ENCODE data around the gene C6orf89.

Gene C6orf89

GRCh38 chr6:36853325-36853724, 32.4 kb upstream of the C6orf89 start:
- DNase-seq = no peak

GRCh38 chr6:36855750-36856149, 30.0 kb upstream of the C6orf89 start:
- DNase-seq = no peak

- no peak for DNase-seq
These were observed 29.5 kb upstream of the C6orf89 start for GRCh38 chr6:36856277-36856676.

- DNase-seq = no peak
These were observed 28.4 kb upstream of the C6orf89 start for GRCh38 chr6:36857325-36857724.

DNA sequence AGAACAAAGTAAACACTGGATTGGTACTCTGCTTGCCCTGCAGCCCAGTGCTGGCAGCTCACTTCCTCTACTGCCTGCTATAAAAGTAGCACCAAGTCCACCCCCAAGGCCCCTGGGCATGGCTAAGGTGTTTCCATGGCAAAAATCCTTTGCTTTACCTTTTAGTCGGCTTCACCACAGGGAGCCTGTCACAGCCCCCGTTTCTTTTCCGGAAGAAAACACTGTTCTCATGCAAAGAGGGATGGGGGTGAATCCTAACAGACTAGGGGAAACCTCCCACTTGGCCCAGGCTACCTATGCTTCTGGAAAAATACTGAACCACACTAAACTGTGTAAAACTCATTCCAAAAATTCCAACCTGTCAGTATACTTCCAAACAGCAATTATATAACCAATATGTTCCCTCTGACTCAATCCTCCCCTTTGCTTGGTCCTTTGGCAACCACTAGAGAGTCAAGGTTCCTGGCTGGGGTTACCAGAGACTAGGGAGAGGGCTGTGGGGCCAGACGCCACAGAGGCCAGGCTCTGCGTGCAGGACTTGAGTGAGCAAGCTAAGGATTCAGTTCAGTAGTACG, 27.3 kb upstream of the C6orf89 start:
- no peak for DNase-seq

GRCh38 chr6:36860126-36860525, 25.6 kb upstream of the C6orf89 start:
- no peak for DNase-seq

DNA sequence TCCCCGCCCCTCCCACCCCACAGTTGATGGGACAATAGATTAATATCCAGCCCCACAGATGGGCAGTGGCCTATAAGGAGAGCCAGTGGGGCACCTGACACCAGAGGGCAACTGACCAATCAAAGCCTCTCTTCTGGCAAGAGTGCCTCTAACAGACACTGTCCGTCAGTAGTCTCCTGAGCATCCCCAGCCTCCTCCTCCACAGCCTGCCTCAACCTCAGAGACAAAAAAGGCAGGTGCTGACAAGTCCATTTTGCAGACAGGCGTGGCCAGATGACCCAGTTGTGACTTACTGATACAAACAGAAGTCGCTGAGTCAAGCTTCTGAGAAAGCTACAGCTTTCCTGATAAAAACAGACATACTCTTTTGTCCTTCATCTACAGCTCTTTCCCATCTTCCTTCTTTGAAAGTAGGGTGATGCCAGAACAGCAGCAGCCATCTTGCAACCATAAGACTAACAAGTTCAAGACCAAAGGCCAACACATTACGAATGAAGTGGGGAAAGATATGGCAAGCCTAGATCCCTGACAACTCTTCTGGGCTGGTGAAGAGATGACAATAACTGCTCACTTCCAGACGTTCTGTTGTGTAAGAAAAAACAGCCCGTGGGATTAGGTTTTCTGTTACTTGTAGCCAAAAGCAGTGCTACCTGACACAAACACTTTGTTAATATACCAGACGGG, 23.4 kb upstream of the C6orf89 start:
- no peak for DNase-seq

DNA sequence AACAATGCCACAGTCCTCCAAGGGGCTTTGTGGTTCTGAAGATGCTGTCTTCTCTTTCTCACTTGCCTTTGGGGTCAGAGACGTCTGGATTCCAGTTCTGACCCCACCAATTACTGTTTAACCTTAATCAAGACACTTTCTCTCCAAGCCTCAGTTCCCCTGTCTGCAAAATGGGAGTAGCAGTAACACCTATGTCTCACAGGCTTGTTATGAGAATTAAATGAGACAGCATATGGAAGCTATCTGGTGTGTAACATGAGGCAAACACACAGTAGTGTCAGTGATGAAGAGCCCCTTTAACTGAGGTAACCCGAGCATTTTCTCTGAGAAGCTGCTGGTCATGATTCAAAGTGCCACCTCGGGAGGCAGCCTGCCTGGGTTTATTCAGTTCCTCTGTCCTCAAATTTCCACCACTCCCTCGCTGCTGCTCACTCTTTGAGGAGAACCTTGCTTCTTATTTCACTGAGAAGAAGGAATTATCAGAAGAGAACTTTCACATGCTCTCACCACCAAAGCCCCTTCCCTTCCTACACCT, 22.8 kb upstream of the C6orf89 start:
- DNase-seq = no peak

DNA sequence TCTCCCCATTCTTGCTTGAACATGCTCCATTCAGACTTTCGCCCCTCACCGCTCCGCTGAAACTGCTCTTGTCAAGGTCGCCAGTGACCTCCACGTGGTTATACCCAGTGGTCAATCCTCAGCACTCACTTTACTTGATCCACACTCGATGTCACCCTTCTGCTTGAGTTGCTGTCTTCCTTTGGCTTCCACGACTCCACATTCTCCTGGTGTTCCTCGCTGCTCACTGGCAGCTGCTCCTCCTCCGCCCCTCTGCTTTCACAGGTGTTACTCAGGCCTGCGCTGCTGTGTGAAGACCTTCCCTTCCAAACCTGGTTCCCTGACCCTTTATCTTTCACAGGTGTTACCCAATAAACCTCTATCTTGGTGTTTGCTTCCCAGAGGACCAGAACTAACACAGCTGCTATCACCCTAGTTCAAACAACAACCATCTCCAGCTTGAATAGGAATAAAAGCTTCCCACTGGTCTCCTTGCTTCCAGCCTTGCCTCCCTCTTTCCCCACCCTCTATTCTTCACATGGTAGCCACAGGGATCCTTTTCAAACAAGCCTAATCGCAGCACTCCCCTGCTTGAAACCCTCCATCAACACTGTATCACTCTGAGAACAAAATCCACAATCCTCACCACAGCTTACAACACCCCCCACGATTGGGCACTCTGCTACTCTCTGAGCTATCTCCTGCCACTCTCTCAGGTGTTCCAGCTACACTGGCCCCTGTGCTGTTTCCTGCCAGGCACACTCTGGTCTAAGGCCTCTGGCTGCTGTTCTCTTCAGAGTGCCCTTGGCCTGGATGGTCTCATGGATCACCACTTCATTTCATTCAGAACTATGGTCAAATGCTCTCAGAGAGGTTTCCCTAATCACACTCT, 21.8 kb upstream of the C6orf89 start:
- peak; percentile 60 to 86 for DNase-seq

GRCh38 chr6:36865835-36866234, 19.9 kb upstream of the C6orf89 start:
- peak; percentile 12 to 56 for DNase-seq

DNA sequence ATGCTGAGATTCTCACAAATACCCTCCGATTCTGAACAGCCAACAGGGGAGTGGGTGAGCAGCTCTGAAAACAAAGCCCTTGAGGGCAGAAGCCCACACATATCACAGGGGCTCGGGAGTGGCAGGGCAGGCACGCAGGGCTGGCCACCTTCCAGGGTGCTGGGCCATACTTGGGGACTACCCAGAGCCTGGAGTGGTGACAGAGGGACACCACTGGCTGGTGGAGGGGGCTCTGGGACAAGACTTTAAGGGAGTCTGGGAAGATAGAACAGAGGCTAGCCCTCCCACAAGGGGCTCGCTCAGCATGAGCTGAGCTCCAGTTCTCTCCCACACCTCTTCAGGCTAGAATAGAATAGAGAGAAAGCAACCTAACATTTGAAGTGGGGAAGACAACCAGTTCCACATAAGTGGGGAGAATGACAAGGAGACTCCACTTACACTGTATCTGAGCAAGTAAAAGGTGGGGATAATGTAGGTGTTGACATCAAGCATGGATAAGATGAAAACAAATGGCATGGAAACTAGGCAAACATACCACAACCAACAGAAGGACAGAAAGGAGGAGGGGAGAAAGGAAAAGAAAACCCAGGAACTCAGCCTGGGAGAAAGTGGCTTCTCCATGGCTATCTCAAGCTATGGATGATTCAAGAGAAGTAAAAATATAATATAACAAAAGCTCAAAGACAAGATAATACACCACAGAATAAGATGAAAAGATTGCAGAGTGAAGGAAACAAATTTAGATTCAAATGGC, 18.1 kb upstream of the C6orf89 start:
- DNase-seq = no peak

DNA sequence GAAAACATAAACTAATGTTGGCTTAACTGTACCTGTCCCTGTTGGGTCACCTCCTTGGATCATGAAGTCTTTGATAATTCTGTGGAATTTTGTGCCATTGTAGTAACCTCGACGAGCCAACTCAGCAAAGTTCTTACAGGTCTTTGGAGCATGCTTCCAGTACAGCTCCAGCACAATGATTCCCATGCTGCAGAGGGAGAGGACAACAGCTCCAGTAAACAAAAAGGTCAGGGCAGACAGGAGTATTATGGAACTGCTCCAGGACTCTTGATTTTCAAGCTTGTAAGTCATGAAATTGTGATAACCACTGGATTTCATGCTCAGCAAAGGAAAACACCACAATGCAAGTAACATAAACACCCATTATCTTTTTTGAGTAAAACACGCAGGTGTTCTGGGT, 14.1 kb upstream of the C6orf89 start:
- no peak for DNase-seq

DNA sequence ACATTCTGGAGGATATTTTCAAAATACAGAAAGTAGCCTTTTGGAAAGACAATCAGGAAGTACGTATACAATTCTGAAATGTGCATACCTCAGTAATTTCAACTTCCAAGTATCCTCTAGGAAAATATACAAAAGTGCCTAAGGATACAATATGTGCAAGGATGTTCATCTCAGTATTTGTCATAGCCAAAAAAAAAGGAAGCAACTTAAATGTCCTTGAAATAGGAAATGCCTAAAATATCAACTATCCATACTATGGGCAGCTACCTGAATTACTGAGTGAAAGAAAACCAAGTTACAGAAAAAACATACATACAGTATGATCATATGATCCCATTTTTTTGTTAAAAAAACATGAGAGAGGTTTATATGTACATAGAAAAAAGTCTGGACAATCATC, 12.6 kb upstream of the C6orf89 start:
- no peak for DNase-seq

GRCh38 chr6:36873612-36874442, 11.9 kb upstream of the C6orf89 start:
- DNase-seq = peak; percentile 34 to 55

GRCh38 chr6:36874443-36875249, 11.1 kb upstream of the C6orf89 start, which contains the start of gene PPIL1:
Gene PPIL1, minus strand, starts transcription at chr6:36874803. Its CDS starts 31 bp downstream, at chr6:36874772.
- peak; percentile 95 to 97 for DNase-seq

DNA sequence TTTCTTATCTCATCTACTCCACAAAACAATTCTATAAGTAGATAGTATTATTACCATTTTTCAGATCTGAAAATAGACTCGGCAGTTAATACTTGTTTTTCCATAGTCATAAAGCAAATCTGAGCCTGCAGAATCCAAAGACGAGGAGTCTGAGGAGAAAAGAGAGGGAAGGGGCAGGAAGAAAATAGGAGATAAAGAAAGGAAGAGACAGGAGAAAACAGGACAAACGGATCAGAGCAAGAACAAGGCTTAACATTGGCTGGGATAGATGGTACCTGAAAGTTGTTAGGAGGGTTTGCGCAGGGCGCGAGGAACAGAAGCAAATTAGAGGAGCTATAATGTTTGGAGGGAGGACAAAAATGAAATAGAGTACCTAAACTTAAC, 10.5 kb upstream of the C6orf89 start:
- DNase-seq = no peak

GRCh38 chr6:36884610-36885009, 1.1 kb upstream of the C6orf89 start:
- no peak for DNase-seq

- DNase-seq = no peak
These were observed 1.3 kb downstream of the C6orf89 start for GRCh38 chr6:36886950-36887618.

DNA sequence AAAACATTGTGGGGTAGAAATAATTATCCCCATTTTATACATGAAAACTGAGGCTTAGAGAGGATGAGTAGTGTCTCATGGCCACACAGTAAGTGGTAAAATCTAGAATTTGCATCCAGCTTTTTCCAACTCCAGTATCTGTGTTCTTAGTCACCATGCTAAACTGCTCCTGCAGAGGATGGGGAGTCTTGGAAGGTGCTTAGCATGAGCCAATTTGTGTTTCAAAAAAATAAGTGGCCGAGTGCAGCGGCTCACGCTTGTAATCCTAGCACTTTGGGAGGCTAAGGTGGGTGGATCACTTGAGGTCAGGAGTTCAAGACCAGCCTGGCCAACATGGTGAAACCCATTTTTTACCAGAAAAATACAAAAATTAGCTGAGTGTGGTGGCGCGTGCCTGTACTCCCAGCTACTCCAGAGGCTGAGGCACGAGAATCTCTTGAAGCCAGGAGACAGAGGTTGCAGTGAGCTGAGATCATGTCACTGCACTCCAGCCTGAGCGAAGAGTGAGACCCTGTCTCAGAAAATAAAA, 2.4 kb downstream of the C6orf89 start:
- no peak for DNase-seq
